Fibroblast of skin of back (primary cell): ENCODE measurements around the gene GPR37L1.
"Not testable (repeated sequence)": the region's sequence is repeated elsewhere in the genome, so short reads cannot be mapped to it uniquely, and the experiment has no call there.

ENCODE experiments used
- DNase-seq: peaks from one replicate; pipeline ENCODE4 v3.0.0-alpha.2; 2013

The GPR37L1 gene

DNA sequence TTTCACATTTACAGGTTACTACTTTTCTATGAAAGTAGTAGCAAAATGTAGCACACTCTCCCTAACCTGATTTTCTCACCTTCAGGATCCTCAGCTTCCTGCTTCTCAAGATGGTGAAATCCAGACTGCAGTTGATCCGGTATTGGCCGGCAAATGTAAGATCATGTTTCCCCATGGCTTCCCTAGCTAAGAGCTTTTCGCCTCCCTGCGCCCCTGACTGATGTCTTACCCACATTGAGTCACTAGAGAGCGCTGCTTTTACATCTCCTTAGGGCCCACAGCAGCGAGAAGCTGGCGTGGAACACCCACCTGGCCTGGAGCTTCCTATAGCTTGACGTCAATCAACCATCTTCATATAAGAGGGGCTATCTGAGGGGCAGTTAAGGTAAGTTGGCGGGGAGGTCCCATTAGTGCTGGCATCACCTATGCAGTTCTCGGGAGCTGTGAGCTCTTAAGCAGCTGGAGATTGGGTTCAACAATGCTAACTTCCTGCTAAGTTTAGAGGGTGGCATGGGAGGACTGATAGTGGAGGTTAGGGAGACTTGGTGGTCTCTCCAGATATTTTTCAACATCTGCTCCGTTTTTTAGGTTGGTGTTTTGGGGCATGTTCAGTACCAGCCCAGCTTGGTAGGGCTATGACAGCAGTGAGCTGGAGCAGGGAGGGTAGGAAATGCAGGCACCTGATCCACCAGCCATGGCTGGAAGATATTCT, 32.2 kb downstream of the GPR37L1 start:
- DNase-seq: peak; percentile 55

DNA sequence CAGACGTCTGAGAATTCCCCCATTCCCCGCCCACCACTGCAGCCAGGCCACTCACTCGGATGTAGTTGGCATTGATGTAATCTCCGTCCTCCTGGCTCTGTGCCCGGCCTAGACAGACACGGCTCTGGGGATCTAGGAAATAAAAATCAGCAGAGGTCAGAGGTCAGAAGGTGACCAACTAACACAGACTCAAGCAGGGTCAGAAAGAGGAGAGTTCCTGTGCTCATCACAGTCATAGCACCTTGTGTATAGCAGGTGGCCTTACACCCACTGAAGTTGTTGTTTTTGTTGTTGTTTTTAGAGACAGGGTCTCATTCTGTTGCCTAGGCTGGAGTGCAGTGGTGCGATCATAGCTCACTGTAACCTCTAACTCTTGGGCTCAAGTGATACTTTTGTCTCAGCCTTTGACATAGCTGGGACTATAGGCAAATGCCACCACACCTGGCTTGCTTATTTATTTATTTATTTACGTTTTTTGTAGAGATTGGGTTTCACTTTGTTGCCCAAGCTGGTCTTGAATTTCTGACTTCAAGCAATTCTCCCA, 32.8 kb downstream of the GPR37L1 start:
- peak; percentile 24 for DNase-seq

GRCh38 chr1:202156590-202156989, 33.9 kb downstream of the GPR37L1 start:
- DNase-seq: no peak

GRCh38 chr1:202157945-202158344, 35.2 kb downstream of the GPR37L1 start:
- DNase-seq: no peak

GRCh38 chr1:202158810-202159533, 36.3 kb downstream of the GPR37L1 start:
- no peak for DNase-seq

DNA sequence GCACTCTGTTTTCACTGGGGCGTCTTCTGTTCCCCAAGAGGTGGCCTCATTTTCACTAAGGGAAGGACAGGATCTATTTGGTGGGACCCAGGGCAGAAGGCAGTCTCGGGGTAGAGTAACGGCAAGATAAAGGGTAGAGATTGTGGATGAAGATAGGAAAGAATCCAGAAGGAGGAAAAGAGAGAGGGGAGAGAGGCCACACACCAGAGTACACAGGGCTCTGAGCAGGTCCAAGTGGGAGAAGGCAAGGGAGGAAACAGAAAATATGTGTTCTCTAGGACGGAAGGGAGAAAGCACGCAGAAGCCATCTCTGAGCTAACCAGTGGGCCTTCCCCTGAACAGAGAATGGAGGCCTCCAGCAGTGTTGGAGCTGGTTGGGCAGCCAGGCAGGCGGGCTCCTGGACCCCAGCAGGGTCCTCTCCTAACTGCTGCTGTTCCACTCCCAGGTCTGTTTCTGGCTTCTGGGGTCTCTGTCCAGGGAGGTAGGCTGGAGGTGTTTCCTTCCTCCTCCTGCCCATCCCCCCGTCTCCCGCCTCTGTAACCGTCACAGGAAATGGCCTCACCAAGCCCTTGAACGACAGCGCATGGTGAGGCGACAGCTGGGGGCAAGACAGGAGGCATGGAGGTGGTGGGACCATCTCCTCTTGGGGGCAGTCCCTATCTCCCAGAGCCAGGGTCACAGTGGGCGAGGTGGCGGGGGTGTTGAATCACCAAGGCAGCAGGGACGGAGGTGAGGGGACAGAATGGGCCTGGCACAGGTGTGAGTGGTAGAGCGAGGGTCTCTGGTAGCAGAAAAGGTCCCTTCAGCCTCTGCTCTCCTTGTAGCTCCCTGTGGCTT, 37.0 kb downstream of the GPR37L1 start:
- no peak for DNase-seq

- DNase-seq: no peak
Observed at GRCh38 chr1:202160377-202160940, 37.7 kb downstream of the GPR37L1 start, which contains the start of gene PTPN7. PTPN7 (minus strand) TSS chr1:202160602; CDS start chr1:202159402, 1,200 bp downstream.

DNA sequence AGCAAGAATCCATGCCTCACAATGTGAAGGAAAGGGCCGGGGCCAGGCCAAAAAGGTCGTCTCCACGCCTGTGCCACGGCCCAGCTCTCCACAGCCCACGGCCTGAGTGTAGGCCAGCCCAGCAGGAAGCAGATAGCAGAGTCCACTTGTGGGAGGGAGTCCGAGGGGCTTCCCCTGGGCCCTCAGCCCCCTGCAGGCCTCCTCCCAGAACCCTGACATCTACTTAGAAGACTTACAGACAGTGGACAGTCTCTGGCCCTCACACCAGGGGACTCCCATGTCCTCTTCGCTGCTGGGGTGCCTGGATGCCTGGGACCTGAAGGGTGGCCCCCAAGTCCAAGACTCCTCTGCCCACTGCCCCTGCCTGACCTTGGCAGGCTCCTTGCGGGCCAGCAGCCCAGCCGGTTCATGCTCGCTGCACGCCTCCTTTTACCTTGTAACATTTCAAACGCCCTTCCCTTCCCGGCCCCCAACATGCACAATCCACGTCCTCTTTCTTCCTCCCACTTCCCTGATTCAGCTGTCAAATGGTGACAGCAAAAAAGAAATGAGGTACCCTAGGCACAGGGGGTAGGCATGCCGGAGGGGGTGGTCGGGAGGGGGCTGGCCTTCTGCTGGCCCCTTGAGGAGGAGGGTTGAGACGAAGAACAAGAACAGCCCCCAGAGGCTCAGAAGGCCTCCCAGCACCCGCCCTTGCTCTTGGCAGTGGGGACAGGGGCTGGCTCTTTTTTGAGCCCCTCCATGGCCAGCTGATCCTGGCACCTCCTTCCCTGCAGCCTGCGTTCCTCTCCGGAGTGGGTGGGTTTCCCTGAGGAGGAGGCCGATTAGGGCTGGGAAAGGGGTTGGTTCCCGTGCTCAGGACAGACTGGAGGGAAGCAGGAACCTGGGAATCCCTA, 38.7 kb downstream of the GPR37L1 start:
- DNase-seq: no peak

DNA sequence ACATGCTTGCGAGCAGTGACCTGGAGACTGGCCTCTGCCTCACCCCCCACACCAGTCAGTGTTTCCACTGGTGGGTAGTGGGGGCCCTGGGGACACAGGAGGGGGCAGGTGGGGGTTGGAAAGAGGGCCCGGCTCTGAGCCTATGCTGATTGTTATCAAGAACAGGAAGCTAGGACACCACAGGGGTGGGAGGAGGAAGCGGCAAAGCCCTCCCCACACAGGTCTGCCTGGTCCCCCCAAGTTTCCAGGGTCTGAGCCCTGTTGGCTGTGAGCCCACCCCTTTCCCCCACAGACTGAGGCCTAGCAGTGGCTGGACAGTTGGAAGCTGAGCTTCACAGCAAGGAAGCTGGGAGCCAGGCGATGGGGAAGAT, 39.3 kb downstream of the GPR37L1 start:
- DNase-seq: no peak

- no peak for DNase-seq
Observed at GRCh38 chr1:202162418-202163280, 39.9 kb downstream of the GPR37L1 start.

GRCh38 chr1:202163281-202164270, 40.9 kb downstream of the GPR37L1 start:
- DNase-seq: no peak

DNA sequence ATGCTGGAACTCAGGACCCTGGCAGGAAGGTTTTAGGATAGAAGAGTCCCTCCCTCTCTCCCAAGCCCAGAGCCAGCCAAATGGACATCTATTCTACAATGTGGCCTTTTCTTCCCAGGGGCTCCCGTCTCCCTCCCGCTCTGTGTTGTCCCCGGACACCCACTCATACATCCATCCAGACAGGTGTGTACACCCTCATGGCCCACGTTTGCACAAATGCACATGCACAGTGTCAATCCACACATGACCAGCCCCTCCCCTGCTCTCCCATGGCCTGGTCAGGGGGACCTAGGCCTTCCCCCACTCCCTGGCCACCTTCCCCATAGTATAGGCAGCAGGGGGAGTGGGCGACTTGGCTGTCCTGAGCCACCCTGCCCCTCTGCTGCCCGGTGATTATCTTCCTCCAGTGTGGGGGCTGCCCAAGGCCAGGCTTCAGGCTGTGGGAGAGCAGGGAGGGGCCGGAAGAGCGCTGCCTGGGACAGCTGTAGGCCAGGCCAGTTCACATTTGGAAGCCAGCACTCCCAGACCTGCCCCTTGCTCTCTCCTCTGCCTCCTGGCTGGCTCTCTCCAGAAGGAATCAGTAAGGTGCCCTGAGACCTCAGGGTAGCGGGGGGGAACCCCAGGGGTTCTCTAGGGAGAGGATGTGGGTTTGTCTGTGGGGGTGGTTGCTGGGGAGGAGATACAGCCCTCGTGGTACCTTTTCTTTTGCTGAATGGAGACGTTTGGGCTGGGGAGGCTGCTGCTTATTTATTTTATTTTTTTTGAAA, 41.7 kb downstream of the GPR37L1 start:
- DNase-seq: no peak

DNA sequence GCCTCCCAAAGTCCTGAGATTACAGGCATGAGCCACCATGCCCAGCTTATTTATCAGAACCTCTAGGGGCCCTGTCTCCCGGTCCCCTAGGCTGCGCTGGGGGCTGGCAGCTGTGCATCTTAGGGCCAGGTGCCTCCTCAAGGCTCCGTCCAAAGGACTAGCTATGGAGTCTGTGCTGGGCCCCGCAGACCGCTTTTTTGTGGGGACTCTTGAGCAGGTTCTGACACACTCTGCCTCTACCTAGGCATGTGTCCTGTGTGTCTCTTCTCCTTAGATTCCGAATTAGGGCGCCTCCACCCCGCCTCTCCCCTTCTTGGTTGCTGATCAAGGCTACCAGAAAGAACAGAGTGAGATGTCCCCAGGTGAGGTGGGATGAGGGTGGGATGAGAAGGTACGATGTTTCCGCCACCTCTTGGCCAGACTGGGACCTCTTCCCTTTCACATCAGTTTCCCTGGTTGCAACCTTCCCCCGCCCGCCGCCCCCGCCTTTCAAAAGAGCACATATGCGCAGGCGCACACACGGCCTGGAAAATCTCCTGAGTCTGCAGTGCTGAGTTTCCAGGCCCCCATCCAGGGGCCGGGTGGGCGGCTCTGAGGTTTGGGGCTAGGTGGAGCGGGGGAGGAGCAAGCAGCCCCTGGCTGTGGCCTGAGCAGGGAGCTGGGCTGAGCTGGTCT, 42.7 kb downstream of the GPR37L1 start:
- DNase-seq: no peak

DNA sequence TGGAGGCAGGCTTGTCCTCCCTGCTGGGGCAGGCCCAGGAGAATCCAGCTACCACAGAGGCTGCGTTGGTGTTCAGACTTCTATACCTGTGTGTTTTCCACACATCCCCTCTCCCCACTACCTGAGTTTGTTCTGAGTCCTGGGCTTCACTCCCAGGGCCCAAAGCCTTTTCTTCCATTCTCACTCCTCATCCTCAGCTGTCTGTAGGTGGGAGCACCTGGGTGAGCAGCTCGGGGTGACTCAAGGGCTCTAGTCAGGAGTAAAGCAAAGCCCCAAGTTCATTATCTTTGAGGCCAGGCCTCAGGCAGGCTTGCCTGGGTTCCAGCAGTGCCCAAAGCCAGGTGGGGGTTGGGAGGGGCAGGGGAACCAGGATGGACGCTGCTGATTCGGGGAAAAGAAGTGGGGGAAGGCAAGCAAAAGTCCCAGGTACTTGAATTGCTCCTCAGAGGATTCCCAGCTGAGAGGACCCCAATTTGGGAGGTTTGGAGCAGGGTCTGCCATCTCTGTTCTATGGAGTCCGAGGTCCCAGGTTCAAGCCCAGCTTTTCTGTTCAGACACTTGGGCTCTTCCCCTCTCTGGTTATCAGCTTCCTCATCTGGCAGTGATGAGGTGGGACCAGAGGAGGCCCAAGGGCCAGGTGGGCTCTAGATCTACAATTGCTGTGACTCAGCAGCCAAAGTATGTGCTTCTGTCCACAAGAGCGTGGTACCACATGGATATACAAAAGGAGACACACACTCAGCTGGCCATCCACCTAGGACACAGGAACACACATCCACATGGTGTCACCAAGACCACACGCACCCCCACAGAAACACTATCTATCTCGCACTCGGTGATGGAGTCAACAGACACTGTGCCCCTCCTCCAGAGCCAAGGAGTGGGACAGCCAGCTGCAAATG, 43.5 kb downstream of the GPR37L1 start:
- no peak for DNase-seq

DNA sequence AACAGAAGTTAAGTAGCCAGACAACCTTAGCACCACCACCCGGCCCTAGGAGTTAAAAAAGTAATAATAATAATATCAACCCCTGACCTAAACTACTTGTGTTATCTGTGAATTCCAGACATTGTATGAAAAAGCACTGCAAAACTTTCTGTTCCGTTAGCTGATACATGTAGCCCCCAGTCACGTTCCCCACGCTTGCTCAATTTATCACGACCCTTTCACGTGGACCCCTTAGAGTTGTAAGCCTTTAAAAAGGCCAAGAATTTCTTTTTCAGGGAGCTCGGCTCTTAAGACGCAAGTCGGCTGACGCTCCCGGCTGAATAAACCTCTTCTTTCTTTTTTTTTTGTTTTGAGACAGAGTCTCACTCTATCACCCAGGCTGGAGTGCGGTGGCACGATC, 44.3 kb downstream of the GPR37L1 start:
- DNase-seq: not testable (repeated sequence)

DNA sequence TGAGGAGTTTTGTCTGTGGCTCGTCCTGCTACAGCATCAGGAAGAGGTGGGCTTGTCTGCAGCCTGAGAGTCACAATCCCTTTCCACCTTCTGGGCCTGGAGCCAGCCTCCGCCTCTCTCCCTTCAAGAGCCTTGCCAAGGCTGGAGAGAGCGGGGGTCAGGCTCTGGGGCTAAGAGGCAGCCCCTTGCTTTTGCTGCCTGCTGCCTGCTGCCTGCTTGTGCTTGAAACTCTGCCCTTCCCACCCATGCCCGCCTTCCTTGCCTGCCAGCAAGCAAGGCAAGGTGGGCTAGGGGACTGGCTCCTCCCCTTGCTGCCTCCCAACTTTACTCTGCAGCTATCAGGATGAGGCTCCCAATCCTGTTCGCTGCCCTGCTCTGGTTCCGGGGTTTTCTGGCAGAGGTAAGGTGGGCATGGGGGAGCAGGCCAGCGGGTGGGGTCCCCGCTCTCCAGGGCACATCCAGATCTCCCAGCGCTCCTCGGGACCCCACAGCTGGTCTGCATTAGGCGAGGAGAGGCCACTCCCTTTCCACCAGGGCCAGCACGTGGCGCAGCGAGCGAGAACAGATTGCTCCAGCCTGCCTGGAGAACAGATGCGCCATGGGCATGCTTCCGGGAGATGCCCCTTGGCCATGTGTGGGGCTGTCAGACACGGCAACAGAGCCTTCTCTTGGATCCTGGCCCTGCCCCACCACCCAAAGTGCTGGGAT, 45.1 kb downstream of the GPR37L1 start:
- peak; percentile 54 for DNase-seq
